H1 (cell line): ENCODE measurements around the gene GKN2. TPM values are rescaled to one million over a fixed set of nuclear protein-coding genes. Genes with fewer than 3 reads are reported as not detected.

ENCODE experiments used
- CTCF ChIA-PET: fragments of 300-600 bp; sonication (Branson Sonifier 250); formaldehyde crosslinking; loops from one replicate; lab custom pipeline; 2021; ENCODE audit not compliant: partially characterized antibody; lab: Charles Lee
- POLR2A ChIA-PET: fragments of 300-600 bp; sonication (Branson Sonifier 250); formaldehyde crosslinking; loops from one replicate; lab custom pipeline; 2021; ENCODE audit warnings: inconsistent platforms; ENCODE audit not compliant: partially characterized antibody; lab: Charles Lee
- DNase-seq, 2 experiments: peaks; one replicate each; pipeline versions ENCODE4 v3.0.0 to v3.0.0-alpha.2; 2010 to 2022; ENCODE audit warnings: low spot score in 2 of 2, low read depth in 1 of 2, mixed read lengths in 1 of 2
- FAIRE-seq: peaks from 2 replicates; lab custom pipeline; 2011; peaks lifted over from hg19 to GRCh38; lab: Jason Lieb, UNC
- H2AFZ ChIP-seq: 2 replicates; pipeline ENCODE4 v1.8.1; 2012; ENCODE audit warnings: low read length, inconsistent platforms
- H2AK5ac ChIP-seq: 2 replicates; pipeline ENCODE4 v1.6.1; 2013; ENCODE audit warnings: low read depth, low read length
- H2BK120ac ChIP-seq: replicated peaks from 2 replicates; pipeline ENCODE3; 2013; ENCODE audit warnings: low read depth, low read length, inconsistent platforms
- H2BK12ac ChIP-seq: 2 replicates; pipeline ENCODE4 v1.6.1; 2013; ENCODE audit warnings: low read depth, low read length
- H2BK15ac ChIP-seq: 2 replicates; pipeline ENCODE4 v1.6.1; 2013; ENCODE audit warnings: low read length
- H2BK20ac ChIP-seq: 2 replicates; pipeline ENCODE4 v1.6.1; 2013; ENCODE audit warnings: low read length
- H2BK5ac ChIP-seq: 2 replicates; pipeline ENCODE4 v1.6.1; 2013; ENCODE audit warnings: low read depth, low read length
- H3K14ac ChIP-seq: 2 replicates; pipeline ENCODE4 v1.6.1; 2013; ENCODE audit warnings: inconsistent platforms; ENCODE audit not compliant: insufficient read length
- H3K18ac ChIP-seq: 2 replicates; pipeline ENCODE4 v1.6.1; 2013; ENCODE audit warnings: low read length; ENCODE audit errors: extremely low read depth
- H3K23ac ChIP-seq: 2 replicates; pipeline ENCODE4 v1.6.1; 2013; ENCODE audit warnings: inconsistent platforms; ENCODE audit not compliant: insufficient read length
- H3K23me2 ChIP-seq: 2 replicates; pipeline ENCODE4 v1.6.1; 2013; ENCODE audit warnings: low read depth, low read length
- H3K27ac ChIP-seq: 2 replicates; pipeline ENCODE4 v1.6.1; 2011; ENCODE audit warnings: low read depth, low read length, inconsistent platforms
- H3K27me3 ChIP-seq, 4 experiments: replicated peaks in 1 of 4; 1 replicate in 1 of 4; 2 replicates in 3 of 4; pipeline versions ENCODE4 v1.6.1 to v1.8.1; 2011 to 2013; ENCODE audit warnings: low read length in 3 of 4, mild to moderate bottlenecking in 3 of 4, inconsistent platforms in 2 of 4, mixed read lengths in 2 of 4, moderate library complexity in 1 of 4; ENCODE audit not compliant: control insufficient read depth in 3 of 4, insufficient read depth in 3 of 4; ENCODE audit errors: extremely low read depth in 1 of 4
- H3K36me3 ChIP-seq, 4 experiments: 2 replicates each; pipeline versions ENCODE4 v1.6.1 to v1.8.1; 2011 to 2013; ENCODE audit warnings: mild to moderate bottlenecking in 4 of 4, low read length in 3 of 4, moderate library complexity in 2 of 4, control low read depth in 1 of 4, inconsistent platforms in 1 of 4; ENCODE audit not compliant: insufficient read depth in 4 of 4, control insufficient read depth in 2 of 4
- H3K4ac ChIP-seq: replicated peaks from 2 replicates; pipeline ENCODE3; 2013; ENCODE audit warnings: low read length, low read depth, mixed read lengths, inconsistent platforms; ENCODE audit not compliant: insufficient read length
- H3K4me1 ChIP-seq, 4 experiments: replicated peaks in 1 of 4; 1 replicate in 1 of 4; 2 replicates in 3 of 4; pipeline versions ENCODE4 v1.6.1 to v1.8.1; 2011 to 2013; ENCODE audit warnings: low read length in 3 of 4, inconsistent platforms in 2 of 4, mixed read lengths in 1 of 4; ENCODE audit not compliant: insufficient read depth in 4 of 4, control insufficient read depth in 3 of 4
- H3K4me2 ChIP-seq, 2 experiments: 2 replicates each; pipeline versions ENCODE4 v1.6.1 to v1.8.1; 2011 to 2013; ENCODE audit warnings: low read depth in 2 of 2, low read length in 2 of 2, control low read depth in 1 of 2, inconsistent platforms in 1 of 2, mild to moderate bottlenecking in 1 of 2; ENCODE audit not compliant: insufficient read depth in 1 of 2
- H3K4me3 ChIP-seq, 4 experiments: fragments of 200-600, 300-600 bp in 1 of 4; sonication (generic), shearing (Covaris generic), sonication (Bioruptor Twin) in 1 of 4; 2 replicates each; pipeline versions ENCODE4 v1.5.1 to v1.8.1; 2011 to 2016; ENCODE audit warnings: low read length in 4 of 4, low read depth in 3 of 4, control low read depth in 2 of 4, inconsistent platforms in 2 of 4, mild to moderate bottlenecking in 2 of 4, mixed read lengths in 1 of 4, moderate library complexity in 1 of 4; ENCODE audit not compliant: insufficient read depth in 2 of 4; ENCODE audit errors: extremely low read depth in 1 of 4
- H3K56ac ChIP-seq: replicated peaks from 2 replicates; pipeline ENCODE3; 2013; ENCODE audit warnings: low read depth, mild to moderate bottlenecking, mixed read lengths, low read length, inconsistent platforms; ENCODE audit not compliant: insufficient read length
- H3K79me1 ChIP-seq: 2 replicates; pipeline ENCODE4 v1.6.1; 2013; ENCODE audit warnings: low read depth, low read length, control low read depth
- H3K79me2 ChIP-seq, 2 experiments: 2 replicates each; pipeline versions ENCODE4 v1.6.1 to v1.8.1; 2012 to 2013; ENCODE audit warnings: low read length in 2 of 2, mild to moderate bottlenecking in 2 of 2, inconsistent platforms in 1 of 2; ENCODE audit not compliant: insufficient read depth in 2 of 2, control insufficient read depth in 1 of 2
- H3K9ac ChIP-seq, 4 experiments: replicated peaks in 1 of 4; 1 replicate in 1 of 4; 2 replicates in 3 of 4; pipeline versions ENCODE4 v1.6.1 to v1.8.1; 2011 to 2013; ENCODE audit warnings: low read depth in 3 of 4, low read length in 3 of 4, control low read depth in 2 of 4, mild to moderate bottlenecking in 2 of 4, moderate library complexity in 2 of 4, inconsistent platforms in 1 of 4; ENCODE audit errors: extremely low read depth in 1 of 4
- H3K9me3 ChIP-seq, 2 experiments: 2 replicates each; pipeline versions ENCODE4 v1.6.1 to v1.8.1; 2012 to 2013; ENCODE audit warnings: mild to moderate bottlenecking in 2 of 2, moderate library complexity in 2 of 2, control low read depth in 1 of 2, inconsistent platforms in 1 of 2, low read depth in 1 of 2, low read length in 1 of 2, mixed read lengths in 1 of 2; ENCODE audit not compliant: insufficient read depth in 2 of 2
- H4K20me1 ChIP-seq, 2 experiments: replicated peaks in 1 of 2; 2 replicates each; pipeline versions ENCODE3 to v1.8.1; 2011 to 2013; ENCODE audit warnings: inconsistent platforms in 2 of 2, low read length in 2 of 2, mild to moderate bottlenecking in 1 of 2; ENCODE audit not compliant: insufficient read depth in 2 of 2, control insufficient read depth in 1 of 2
- H4K5ac ChIP-seq: 2 replicates; pipeline ENCODE4 v1.6.1; 2013; ENCODE audit warnings: low read length, low read depth, mixed read lengths, inconsistent platforms; ENCODE audit not compliant: insufficient read length
- H4K8ac ChIP-seq: 2 replicates; pipeline ENCODE4 v1.8.0; 2013; ENCODE audit warnings: mild to moderate bottlenecking, moderate library complexity, low read length, inconsistent platforms; ENCODE audit not compliant: insufficient read depth; ENCODE audit errors: extremely low read depth
- H4K91ac ChIP-seq: replicated peaks from 2 replicates; pipeline ENCODE3; 2013; ENCODE audit warnings: low read length, mixed read lengths, inconsistent platforms; ENCODE audit not compliant: insufficient read length
- ASH2L ChIP-seq: fragments of 200-600, 300-600 bp; sonication (generic); IDR thresholded peaks from one replicate; pipeline ENCODE4 v1.7.1; 2017; ENCODE audit warnings: low read length
- CREB1 ChIP-seq: IDR thresholded peaks from 2 replicates; pipeline ENCODE4 v1.6.1; 2012; ENCODE audit warnings: inconsistent platforms
- EP300 ChIP-seq, 2 experiments: IDR thresholded peaks; 1 replicate in 1 of 2; 2 replicates in 1 of 2; pipeline ENCODE4 v1.6.1; 2011 to 2012; ENCODE audit warnings: low read depth in 2 of 2, low read length in 2 of 2, mild to moderate bottlenecking in 2 of 2, borderline replicate concordance in 1 of 2, inconsistent platforms in 1 of 2, moderate library complexity in 1 of 2
- GABPA ChIP-seq: IDR thresholded peaks from 2 replicates; pipeline ENCODE4 v1.6.1; 2011; ENCODE audit warnings: mild to moderate bottlenecking, low read length, moderate library complexity, borderline replicate concordance; ENCODE audit not compliant: insufficient read depth
- HDAC2 ChIP-seq, 2 experiments: fragments of 300-600 bp in 1 of 2; sonication (generic) in 1 of 2; IDR thresholded peaks; 2 replicates each; pipeline ENCODE4 v1.6.1; 2011 to 2012; ENCODE audit warnings: low read depth in 2 of 2, low read length in 2 of 2, mild to moderate bottlenecking in 2 of 2, moderate library complexity in 2 of 2, borderline replicate concordance in 1 of 2, inconsistent platforms in 1 of 2
- POLR2AphosphoS5 ChIP-seq: IDR thresholded peaks from 2 replicates; pipeline ENCODE4 v1.6.1; 2011; ENCODE audit warnings: low read depth, low read length
- POU5F1 ChIP-seq: IDR thresholded peaks from 2 replicates; pipeline ENCODE4 v1.6.1; 2011; ENCODE audit warnings: low read depth, mild to moderate bottlenecking, low read length, moderate library complexity
- RAD21 ChIP-seq, 2 experiments: IDR thresholded peaks in 1 of 2; conservative IDR thresholded peaks in 1 of 2; 2 replicates each; pipeline ENCODE4 v1.6.1; 2011; ENCODE audit warnings: low read depth in 2 of 2, low read length in 2 of 2, improper control_type of control experiment in 1 of 2, inconsistent platforms in 1 of 2, mild to moderate bottlenecking in 1 of 2, moderate library complexity in 1 of 2
- RXRA ChIP-seq: IDR thresholded peaks from 2 replicates; pipeline ENCODE4 v1.6.1; 2011; ENCODE audit warnings: low read depth, mild to moderate bottlenecking, low read length, moderate library complexity; ENCODE audit not compliant: insufficient read depth
- SP1 ChIP-seq: IDR thresholded peaks from 2 replicates; pipeline ENCODE4 v1.6.1; 2011; ENCODE audit warnings: low read depth, low read length
- SRF ChIP-seq: IDR thresholded peaks from 2 replicates; pipeline ENCODE4 v1.6.1; 2011; ENCODE audit warnings: mild to moderate bottlenecking, low read depth, low read length, moderate library complexity
- SUZ12 ChIP-seq: fragments of 200-600 bp; sonication (generic); IDR thresholded peaks from 2 replicates; pipeline ENCODE4 v1.6.1; 2012; ENCODE audit warnings: mild to moderate bottlenecking, inconsistent platforms, low read length, moderate library complexity, mixed read lengths
- TAF1 ChIP-seq: IDR thresholded peaks from 2 replicates; pipeline ENCODE4 v1.6.1; 2011; ENCODE audit warnings: mild to moderate bottlenecking, low read depth, low read length
- TEAD4 ChIP-seq: IDR thresholded peaks from 2 replicates; pipeline ENCODE4 v1.6.1; 2012; ENCODE audit warnings: low read depth, low read length, inconsistent platforms, mixed read lengths
- WGBS, 2 experiments: shearing (Covaris generic) in 1 of 2; methylation state at CpG; one replicate each; pipeline versions ENCODE4 v1.1.6 to v1.1.7; 2013 to 2015; ENCODE audit warnings: low lambda C conversion rate in 2 of 2, mixed read lengths in 2 of 2, inconsistent platforms in 1 of 2, low coverage in 1 of 2, missing lambda C conversion rate in 1 of 2; ENCODE audit not compliant: insufficient replicate concordance in 2 of 2, insufficient coverage in 1 of 2, insufficient read length in 1 of 2; ENCODE audit errors: extremely low coverage in 1 of 2, missing lambda C conversion rate in 1 of 2; 5-methylcytosine and 5-hydroxymethylcytosine counted together
- polyA plus RNA-seq, 7 experiments: library from polyadenylated mRNA; depleted of rRNA in 3 of 7; stranded (reverse) in 5 of 7; unstranded in 2 of 7; fragments of >200 nt in 5 of 7; fragments of 200-250 nt in 2 of 7; gene quantifications; 1 replicate in 5 of 7; 2 replicates in 1 of 7; 4 replicates in 1 of 7; pipeline versions ENCODE4 v1.2.1 to v1.2.3, GENCODE V29; 2011 to 2013; ENCODE audit warnings: missing spikeins in 2 of 7, mixed read lengths in 2 of 7
- total RNA-seq: library from RNA; stranded (reverse); fragmentation: NEBNext Ultra II Directional; extraction: Animal tissue kit (Norgen Biotek cat#: 25700); gene quantifications from 2 replicates; pipeline ENCODE4 v1.2.1, GENCODE V29; 2021

Gene GKN2
- total and polyA plus RNA-seq, 2 of the 8 experiments (the other 6 are each of a cell fraction or from before 2014, with no cell fraction given), result not detected

- no peak overlapping the region for H2BK12ac ChIP-seq
- no peak overlapping the region for H3K4me3 ChIP-seq
- H3K23ac ChIP-seq, result no peak overlapping the region
- no peak overlapping the region for H2BK20ac ChIP-seq
- no peaks in the 10 kb centered on the region for H3K4me1 ChIP-seq
- no peak overlapping the region for H2BK120ac ChIP-seq
- no peak overlapping the region for H3K18ac ChIP-seq
- H3K9me3 ChIP-seq, result no peaks in the 10 kb centered on the region
- CTCF ChIA-PET, result interaction anchor here (0.6 to 4.8 kb wide), 6 partner anchors 9 to 713 kb away, joined by 3 to 39 read pairs (median 4); no protein-coding TSS in a partner anchor
- no peak overlapping the region for H2AFZ ChIP-seq
- H3K4ac ChIP-seq, result no peak overlapping the region
- 91% methylated on average over 3 of the region's 3 CpGs; no CpG with 5 or more reads in 1 of the 2 experiments for whole genome bisulfite sequencing, 2 experiments
- no peak overlapping the region for H3K4me2 ChIP-seq
- H3K14ac ChIP-seq, result no peak overlapping the region
- no peak overlapping the region for H2AK5ac ChIP-seq
- no peak overlapping the region for H3K27ac ChIP-seq
- no peaks in the 10 kb centered on the region for H3K79me1 ChIP-seq
- no peaks in the 10 kb centered on the region for H3K27me3 ChIP-seq
- H4K20me1 ChIP-seq, result no peaks in the 10 kb centered on the region
- H2BK5ac ChIP-seq, result no peak overlapping the region
- H2BK15ac ChIP-seq, result no peak overlapping the region
- H3K56ac ChIP-seq, result no peak overlapping the region
- no peak overlapping the region for H4K5ac ChIP-seq
- no peak for FAIRE-seq
- no peaks in the 10 kb centered on the region for H3K36me3 ChIP-seq
- no peak overlapping the region for H4K91ac ChIP-seq
- no peak overlapping the region for H4K8ac ChIP-seq
- no peak for DNase-seq
- H3K9ac ChIP-seq, result no peak overlapping the region
- POLR2A ChIA-PET, result no interaction called here
- no peaks in the 10 kb centered on the region for H3K23me2 ChIP-seq
- no peaks in the 10 kb centered on the region for H3K79me2 ChIP-seq
- no peak for TF ChIP-seq ASH2L
- TF ChIP-seq SP1, result no peak
- no peak for TF ChIP-seq HDAC2 (IDR thresholded peaks at IDR 0.05; ENCODE audit: borderline replicate concordance in 1 of 2, low read depth in 2 of 2, low read length in 2 of 2)
- TF ChIP-seq SRF, result no peak
- TF ChIP-seq TAF1, result no peak
- TF ChIP-seq GABPA, result no peak
- TF ChIP-seq TEAD4, result no peak
- no peak for TF ChIP-seq RXRA
- no peak for TF ChIP-seq POLR2AphosphoS5
- TF ChIP-seq RAD21 (IDR thresholded peaks at IDR 0.05 in 1 of 2, conservative IDR thresholded peaks at IDR 0.05 in 1 of 2; ENCODE audit: low read depth in 2 of 2, low read length in 2 of 2), result no peak
- no peak for TF ChIP-seq CREB1
- no peak for TF ChIP-seq SUZ12
- no peak for TF ChIP-seq EP300 (IDR thresholded peaks at IDR 0.05; ENCODE audit: borderline replicate concordance in 1 of 2, low read depth in 2 of 2, low read length in 2 of 2)
- TF ChIP-seq POU5F1, result no peak
These were observed 21.5 kb downstream of the GKN2 start for GRCh38 chr2:68931149-68931711.
